ENCODE measurements around the gene BHMT.

Gene BHMT

GRCh38 chr5:79181419-79182022 is 69.9 kb downstream of the BHMT start:
- TF ChIP-seq CTCF (IDR thresholded peaks at IDR 0.05; ENCODE audit: low read depth, low read length) (no peak), POLR2A (IDR thresholded peaks at IDR 0.05; ENCODE audit: extremely low read depth, insufficient read length) (no peak), MYC (IDR thresholded peaks at IDR 0.05; ENCODE audit: low read depth, low read length) (no peak; the same call in 1 of the 2 replicates)
- TF ChIP-seq, protein P1, sequence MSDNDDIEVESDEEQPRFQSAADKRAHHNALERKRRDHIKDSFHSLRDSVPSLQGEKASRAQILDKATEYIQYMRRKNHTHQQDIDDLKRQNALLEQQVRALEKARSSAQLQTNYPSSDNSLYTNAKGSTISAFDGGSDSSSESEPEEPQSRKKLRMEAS (IDR thresholded peaks at IDR 0.05; ENCODE audit: low read depth, low read length) = peak; percentile 40
- peak; percentile 75 for DNase-seq (ENCODE audit: low read depth)
- H3K4me3 ChIP-seq (ENCODE audit: low read depth, low read length) = no peak overlapping the region
